ENCODE data around the gene ZNF385C. TPM values are rescaled to one million over a fixed set of nuclear protein-coding genes. Genes with fewer than 3 reads are reported as not detected.

The ZNF385C gene
- total RNA-seq, 1 experiment from 2014 or later, result 0.26 TPM

DNA sequence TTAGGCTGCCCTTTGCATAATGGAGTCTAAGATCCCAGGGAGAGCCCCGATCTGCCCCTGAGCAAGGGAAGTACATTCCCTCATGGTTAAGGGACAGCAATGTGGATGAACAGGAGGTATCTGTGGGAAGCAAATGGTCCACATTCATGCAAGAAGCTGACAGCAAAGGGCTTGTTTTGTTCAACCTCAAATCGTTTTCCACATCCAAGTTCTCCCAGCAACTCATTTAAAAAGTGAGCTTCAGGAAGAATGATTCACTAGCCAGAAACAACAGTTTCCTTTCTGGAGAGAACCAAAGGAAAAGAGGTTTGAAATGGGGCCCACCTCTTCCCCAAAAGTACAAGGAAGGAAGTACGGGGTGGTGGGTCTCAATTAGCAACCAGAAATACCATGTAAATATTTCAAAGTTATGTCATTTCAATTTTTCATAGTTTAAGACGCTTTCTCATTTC lies 33.7 kb upstream of the ZNF385C start:
- ChIA-PET POLR2A (interaction anchor here (0.7 kb wide), 1 partner anchor 141 kb away, joined by 3 read pairs; no protein-coding TSS in a partner anchor), CTCF (interaction anchor here (0.6 kb wide), 1 partner anchor 21 kb away, joined by 3 read pairs; no protein-coding TSS in a partner anchor)
- intact Hi-C loops (cut with micrococcal nuclease), result no loop called here
- H3K36me3 Mint-ChIP-seq (ENCODE audit: insufficient read depth, unreplicated experiment), result peaks cover 70% of the 10 kb centered on the region
- H3K9me3 Mint-ChIP-seq (ENCODE audit: unreplicated experiment), result no peaks in the 10 kb centered on the region
- DNase-seq (ENCODE audit: unreplicated experiment), result no peak
- no peak overlapping the region for H3K4me3 Mint-ChIP-seq (ENCODE audit: unreplicated experiment)
- H3K27ac Mint-ChIP-seq (ENCODE audit: low read depth, unreplicated experiment), result no peak overlapping the region
- TF ChIP-seq, protein P1, sequence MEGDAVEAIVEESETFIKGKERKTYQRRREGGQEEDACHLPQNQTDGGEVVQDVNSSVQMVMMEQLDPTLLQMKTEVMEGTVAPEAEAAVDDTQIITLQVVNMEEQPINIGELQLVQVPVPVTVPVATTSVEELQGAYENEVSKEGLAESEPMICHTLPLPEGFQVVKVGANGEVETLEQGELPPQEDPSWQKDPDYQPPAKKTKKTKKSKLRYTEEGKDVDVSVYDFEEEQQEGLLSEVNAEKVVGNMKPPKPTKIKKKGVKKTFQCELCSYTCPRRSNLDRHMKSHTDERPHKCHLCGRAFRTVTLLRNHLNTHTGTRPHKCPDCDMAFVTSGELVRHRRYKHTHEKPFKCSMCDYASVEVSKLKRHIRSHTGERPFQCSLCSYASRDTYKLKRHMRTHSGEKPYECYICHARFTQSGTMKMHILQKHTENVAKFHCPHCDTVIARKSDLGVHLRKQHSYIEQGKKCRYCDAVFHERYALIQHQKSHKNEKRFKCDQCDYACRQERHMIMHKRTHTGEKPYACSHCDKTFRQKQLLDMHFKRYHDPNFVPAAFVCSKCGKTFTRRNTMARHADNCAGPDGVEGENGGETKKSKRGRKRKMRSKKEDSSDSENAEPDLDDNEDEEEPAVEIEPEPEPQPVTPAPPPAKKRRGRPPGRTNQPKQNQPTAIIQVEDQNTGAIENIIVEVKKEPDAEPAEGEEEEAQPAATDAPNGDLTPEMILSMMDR (IDR thresholded peaks at IDR 0.05; ENCODE audit: unreplicated experiment), result no peak
- peaks cover 20% of the 10 kb centered on the region for H3K4me1 Mint-ChIP-seq (ENCODE audit: insufficient read depth, unreplicated experiment)
- BruUV-seq (replicated peaks), result no TSS peak
- H3K27me3 Mint-ChIP-seq (ENCODE audit: insufficient read depth, unreplicated experiment), result no peaks in the 10 kb centered on the region

DNA sequence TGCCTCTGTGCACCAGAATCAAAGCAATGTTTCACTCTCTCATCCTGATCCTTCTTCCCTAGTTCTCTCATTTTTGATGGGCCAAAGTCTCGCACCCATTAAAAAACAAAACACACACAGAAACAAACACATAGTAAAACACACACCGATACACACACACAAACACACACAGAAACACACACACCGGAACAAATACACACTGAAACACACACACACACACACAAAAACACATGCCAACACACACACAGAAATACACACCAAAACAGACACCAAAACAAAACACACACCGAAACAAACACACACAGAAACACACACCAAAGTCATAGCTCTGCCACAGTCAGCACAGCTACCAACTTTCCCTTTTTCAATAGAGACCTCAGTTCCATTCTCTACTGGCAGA lies 33.0 kb upstream of the ZNF385C start:
- intact Hi-C loops (cut with micrococcal nuclease), result no loop called here
- TF ChIP-seq, protein P1 (IDR thresholded peaks at IDR 0.05; ENCODE audit: unreplicated experiment), result no peak
- H3K9me3 Mint-ChIP-seq (ENCODE audit: unreplicated experiment), result no peaks in the 10 kb centered on the region
- no peak overlapping the region for H3K27ac Mint-ChIP-seq (ENCODE audit: low read depth, unreplicated experiment)
- H3K27me3 Mint-ChIP-seq (ENCODE audit: insufficient read depth, unreplicated experiment), result no peaks in the 10 kb centered on the region
- H3K4me1 Mint-ChIP-seq (ENCODE audit: insufficient read depth, unreplicated experiment), result peaks cover 20% of the 10 kb centered on the region
- CTCF ChIA-PET, result interaction anchor here (0.6 to 1.0 kb wide), 2 partner anchors 20 to 64 kb away, joined by 3 read pairs; no protein-coding TSS in a partner anchor
- no peak overlapping the region for H3K4me3 Mint-ChIP-seq (ENCODE audit: unreplicated experiment)
- no peak for DNase-seq (ENCODE audit: unreplicated experiment)
- no TSS peak for BruUV-seq (replicated peaks)
- H3K36me3 Mint-ChIP-seq (ENCODE audit: insufficient read depth, unreplicated experiment), result peaks cover 70% of the 10 kb centered on the region
- POLR2A ChIA-PET, result interaction anchor here (0.7 kb wide), 1 partner anchor 142 kb away, joined by 3 read pairs; no protein-coding TSS in a partner anchor

DNA sequence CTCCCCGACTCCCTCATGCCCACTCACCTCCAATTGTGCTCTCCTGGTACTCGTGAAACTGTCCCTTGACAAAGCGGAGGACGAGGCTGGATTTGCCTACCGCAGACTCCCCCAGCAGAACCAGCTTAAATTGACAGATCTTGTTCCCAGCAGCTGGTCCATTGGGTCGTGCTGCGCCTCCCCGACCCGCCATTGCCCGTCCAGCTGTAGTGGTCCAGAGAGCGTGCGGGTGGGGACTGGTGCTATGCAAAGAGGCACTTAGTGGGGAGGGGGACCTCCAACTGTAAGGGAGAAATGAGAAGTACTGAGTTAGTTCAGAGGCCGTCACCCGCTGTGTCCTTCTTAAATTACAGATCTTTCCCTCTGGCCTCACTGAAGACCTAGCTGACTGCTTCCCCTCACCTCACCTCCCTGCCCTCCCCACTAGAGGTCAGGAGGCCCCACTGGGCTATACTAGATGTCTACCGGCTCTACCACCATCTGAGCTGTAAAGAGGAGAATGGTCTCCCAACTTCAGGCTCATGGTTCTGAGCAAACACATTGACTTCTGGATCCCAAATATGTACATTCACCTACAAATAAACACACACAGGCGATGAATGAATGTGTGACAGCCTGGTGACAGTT lies 32.1 kb upstream of the ZNF385C start:
- ChIA-PET CTCF (interaction anchor here (0.6 to 1.2 kb wide), 6 partner anchors 11 to 147 kb away, joined by 3 to 7 read pairs (median 3); no protein-coding TSS in a partner anchor), POLR2A (interaction anchor here (0.6 to 0.7 kb wide), 2 partner anchors 145 to 387 kb away, joined by 3 read pairs; no protein-coding TSS in a partner anchor)
- H3K4me3 Mint-ChIP-seq (ENCODE audit: unreplicated experiment), result no peak overlapping the region
- H3K27me3 Mint-ChIP-seq (ENCODE audit: insufficient read depth, unreplicated experiment), result no peaks in the 10 kb centered on the region
- H3K9me3 Mint-ChIP-seq (ENCODE audit: unreplicated experiment), result no peaks in the 10 kb centered on the region
- no peak overlapping the region for H3K27ac Mint-ChIP-seq (ENCODE audit: low read depth, unreplicated experiment)
- peaks cover 70% of the 10 kb centered on the region for H3K36me3 Mint-ChIP-seq (ENCODE audit: insufficient read depth, unreplicated experiment)
- peaks cover 14% of the 10 kb centered on the region for H3K4me1 Mint-ChIP-seq (ENCODE audit: insufficient read depth, unreplicated experiment)
- BruUV-seq (replicated peaks), result no TSS peak
- no peak for DNase-seq (ENCODE audit: unreplicated experiment)
- intact Hi-C loops (cut with micrococcal nuclease), result no loop called here
- TF ChIP-seq, protein P1 (IDR thresholded peaks at IDR 0.05; ENCODE audit: unreplicated experiment), result no peak

DNA sequence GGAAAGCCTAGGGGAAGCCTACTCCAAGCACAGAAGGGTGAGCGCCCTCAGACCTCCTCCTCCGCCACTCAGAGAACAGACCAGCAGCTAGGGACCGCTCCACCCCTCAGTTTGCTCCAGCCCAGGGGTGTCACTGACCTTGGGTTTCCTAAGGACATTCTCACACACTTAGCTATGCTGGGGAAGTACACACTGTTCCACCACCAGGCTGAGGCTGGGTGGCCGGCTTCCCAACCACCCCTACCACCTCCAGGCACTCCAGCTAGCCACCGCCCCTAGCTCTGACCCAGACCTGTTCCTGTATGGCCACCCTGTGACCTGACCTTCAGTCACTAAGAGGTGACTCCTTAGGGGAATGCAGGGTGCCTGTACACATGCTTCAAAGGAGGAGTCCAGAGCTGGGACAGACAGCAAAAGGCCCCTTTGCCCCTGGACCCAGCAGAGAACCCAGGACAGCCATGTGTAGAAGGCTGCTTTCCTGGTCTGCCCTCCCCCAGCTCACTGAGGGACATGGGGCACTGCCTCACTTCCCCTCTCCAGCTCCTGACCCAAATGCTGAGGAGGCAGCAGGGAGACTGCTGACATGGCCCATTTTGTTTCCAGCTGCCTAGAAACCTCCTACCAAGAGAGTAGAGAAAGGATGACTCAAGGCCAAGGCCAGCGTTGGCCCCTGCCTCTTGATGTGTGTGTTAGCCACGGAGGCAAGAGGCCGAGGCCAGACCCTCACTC lies 31.0 kb upstream of the ZNF385C start:
- TF ChIP-seq, protein P1 (IDR thresholded peaks at IDR 0.05; ENCODE audit: unreplicated experiment), result no peak
- H3K36me3 Mint-ChIP-seq (ENCODE audit: insufficient read depth, unreplicated experiment), result peaks cover 72% of the 10 kb centered on the region
- CTCF ChIA-PET, result interaction anchor here (1.0 to 1.2 kb wide), 2 partner anchors 10 to 13 kb away, joined by 3 to 5 read pairs; no protein-coding TSS in a partner anchor
- no TSS peak for BruUV-seq (replicated peaks)
- POLR2A ChIA-PET, result interaction anchor here (0.7 to 1.1 kb wide), 3 partner anchors 25 to 146 kb away, joined by 3 to 4 read pairs (median 3); no protein-coding TSS in a partner anchor
- no peaks in the 10 kb centered on the region for H3K9me3 Mint-ChIP-seq (ENCODE audit: unreplicated experiment)
- no peaks in the 10 kb centered on the region for H3K27me3 Mint-ChIP-seq (ENCODE audit: insufficient read depth, unreplicated experiment)
- DNase-seq (ENCODE audit: unreplicated experiment), result no peak
- intact Hi-C loops (cut with micrococcal nuclease), result no loop called here
- peak overlapping the region; percentile 52 for H3K27ac Mint-ChIP-seq (ENCODE audit: low read depth, unreplicated experiment)
- peaks cover 14% of the 10 kb centered on the region for H3K4me1 Mint-ChIP-seq (ENCODE audit: insufficient read depth, unreplicated experiment)
- H3K4me3 Mint-ChIP-seq (ENCODE audit: unreplicated experiment), result no peak overlapping the region

Data from MCF 10A (cell line).